ACC112 (cell line): Measurements from ENCODE around the gene MYL9.

Experiments
- H2AFZ ChIP-seq: fragments of 200-600 bp; sonication (generic); one replicate; pipeline ENCODE4 v1.6.0; 2017; ENCODE audit warnings: antibody characterized with exemption, low read length; ENCODE audit not compliant: unreplicated experiment
- H3K27ac ChIP-seq: fragments of 200-600 bp; sonication (generic); 2 replicates; pipeline ENCODE4 v1.5.1; 2014; ENCODE audit warnings: low read depth, mild to moderate bottlenecking, antibody characterized with exemption, low read length, moderate library complexity
- H3K27me3 ChIP-seq: fragments of 200-600 bp; sonication (generic); 2 replicates; pipeline ENCODE4 v1.6.1; 2014; ENCODE audit warnings: mild to moderate bottlenecking, antibody characterized with exemption, low read length, moderate library complexity, mixed read lengths; ENCODE audit not compliant: insufficient read depth
- H3K36me3 ChIP-seq: fragments of 200-600 bp; sonication (generic); 2 replicates; pipeline ENCODE4 v1.6.1; 2016; ENCODE audit warnings: mild to moderate bottlenecking, antibody characterized with exemption, low read length, moderate library complexity, mixed read lengths; ENCODE audit not compliant: insufficient read depth
- H3K4me1 ChIP-seq: fragments of 200-600 bp; sonication (generic); one replicate; pipeline ENCODE4 v1.6.1; 2016; ENCODE audit warnings: low read length, mixed read lengths; ENCODE audit not compliant: insufficient read depth, unreplicated experiment, control insufficient read depth
- H3K4me3 ChIP-seq: fragments of 200-600 bp; sonication (generic); 2 replicates; pipeline ENCODE4 v1.5.1; 2014; ENCODE audit warnings: mild to moderate bottlenecking, low read depth, low read length
- H3K79me2 ChIP-seq: fragments of 200-600 bp; sonication (generic); one replicate; pipeline ENCODE4 v1.6.0; 2016; ENCODE audit warnings: low read length; ENCODE audit not compliant: control insufficient read depth, unreplicated experiment, insufficient read depth

The MYL9 gene

GRCh38 chr20:36572701-36573102, 31.4 kb downstream of the MYL9 start:
- H3K27me3 ChIP-seq: no peaks in the 10 kb centered on the region
- H3K79me2 ChIP-seq: peaks cover 9% of the 10 kb centered on the region
- no peak overlapping the region for H3K27ac ChIP-seq
- H2AFZ ChIP-seq: peak overlapping the region; percentile 44
- H3K36me3 ChIP-seq: no peaks in the 10 kb centered on the region
- peaks cover 4% of the 10 kb centered on the region for H3K4me1 ChIP-seq
- H3K4me3 ChIP-seq: peak overlapping the region; percentile 85

DNA sequence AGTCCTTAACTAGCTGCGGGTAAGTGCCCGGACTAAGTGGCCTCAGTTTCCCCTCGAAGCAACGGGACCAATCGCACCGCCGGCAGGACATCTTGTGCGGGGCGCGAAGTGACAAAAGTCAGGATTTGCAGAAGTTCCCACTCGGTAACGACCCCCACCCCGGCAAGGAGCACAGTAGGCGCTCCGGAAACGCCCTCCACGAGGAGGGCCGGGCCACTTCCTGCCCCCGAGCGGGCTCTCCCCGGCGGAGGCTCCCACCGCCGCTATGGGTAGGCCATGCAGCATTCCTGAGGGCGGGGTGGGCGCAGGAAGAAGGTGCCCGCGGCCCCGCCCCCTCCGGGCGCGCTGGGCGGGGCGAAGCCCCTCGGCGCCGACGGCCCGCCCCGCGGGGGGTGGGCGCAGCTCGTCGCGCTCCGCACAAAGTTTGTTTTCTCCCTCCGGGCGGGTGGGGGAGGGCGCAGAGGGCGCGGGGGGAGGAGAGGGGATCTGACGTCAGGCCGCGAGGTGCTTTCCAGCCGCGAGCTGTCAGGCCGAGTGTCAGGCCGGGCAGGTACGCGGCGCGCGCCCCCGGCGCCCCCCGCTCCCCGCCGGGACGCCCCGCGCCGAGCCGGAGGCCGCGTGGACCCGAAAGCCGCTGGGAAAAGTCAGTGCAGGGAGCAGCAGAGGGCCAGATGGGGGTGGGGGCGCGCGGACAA, 31.9 kb downstream of the MYL9 start, which contains the start of gene TGIF2:
Gene TGIF2, plus strand, starts transcription at position 495 of the 695 bp plus-strand sequence. CDS start 5,178 bp downstream, outside the sequence.
- Histone ChIP-seq H3K27me3 (no peaks in the 10 kb centered on the region), H3K27ac (no peak within 1 kb of the TSS; the same call in 1 of the 2 replicates), H2AFZ (peak within 1 kb of the TSS; percentile 82), H3K79me2 (peaks cover 9% of the 10 kb centered on the region), H3K4me3 (peak within 1 kb of the TSS; percentile 85), H3K4me1 (peaks cover 4% of the 10 kb centered on the region), H3K36me3 (no peaks in the 10 kb centered on the region)

DNA sequence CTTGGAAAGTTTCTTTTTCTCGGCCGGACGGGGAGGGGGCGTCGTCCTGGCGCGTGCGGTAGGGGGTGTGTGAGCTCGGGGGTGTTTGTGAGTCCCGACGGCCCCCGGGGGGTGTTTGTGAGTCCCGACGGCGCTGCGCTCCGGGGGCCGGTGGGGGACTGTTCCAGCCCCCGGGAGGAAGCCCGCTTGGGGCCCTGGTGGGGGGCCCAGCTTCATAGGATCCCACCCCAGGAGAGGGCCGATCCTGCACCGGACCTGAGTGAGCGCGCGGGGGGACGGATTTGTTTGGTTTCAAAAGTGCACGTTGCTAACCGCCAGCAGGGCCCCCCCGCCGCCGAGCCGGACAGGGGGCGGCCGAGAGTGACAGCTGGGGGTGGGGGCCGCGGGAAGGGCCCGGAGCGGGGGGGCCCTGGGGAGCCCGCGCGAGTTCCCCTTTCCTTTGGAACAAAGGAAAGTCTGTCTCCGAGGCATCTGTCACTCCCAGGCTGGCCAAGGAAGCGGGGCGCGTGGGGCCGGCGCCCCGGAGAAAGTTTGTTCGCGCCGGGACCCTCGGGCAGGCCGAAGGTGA, 32.6 kb downstream of the MYL9 start:
- Histone ChIP-seq H3K4me1 (peaks cover 4% of the 10 kb centered on the region), H3K79me2 (peaks cover 9% of the 10 kb centered on the region), H3K4me3 (peak overlapping the region; percentile 85), H3K27ac (no peak overlapping the region; the same call in 1 of the 2 replicates), H3K36me3 (no peaks in the 10 kb centered on the region), H3K27me3 (no peaks in the 10 kb centered on the region), H2AFZ (peak overlapping the region; percentile 82)

- Histone ChIP-seq H3K4me3 (peak overlapping the region; percentile 85), H3K4me1 (peaks cover 4% of the 10 kb centered on the region), H3K27ac (no peak overlapping the region), H2AFZ (peak overlapping the region; percentile 66), H3K27me3 (no peaks in the 10 kb centered on the region), H3K36me3 (no peaks in the 10 kb centered on the region), H3K79me2 (peaks cover 9% of the 10 kb centered on the region)
Measured at GRCh38 chr20:36574366-36575135, 33.2 kb downstream of the MYL9 start.

DNA sequence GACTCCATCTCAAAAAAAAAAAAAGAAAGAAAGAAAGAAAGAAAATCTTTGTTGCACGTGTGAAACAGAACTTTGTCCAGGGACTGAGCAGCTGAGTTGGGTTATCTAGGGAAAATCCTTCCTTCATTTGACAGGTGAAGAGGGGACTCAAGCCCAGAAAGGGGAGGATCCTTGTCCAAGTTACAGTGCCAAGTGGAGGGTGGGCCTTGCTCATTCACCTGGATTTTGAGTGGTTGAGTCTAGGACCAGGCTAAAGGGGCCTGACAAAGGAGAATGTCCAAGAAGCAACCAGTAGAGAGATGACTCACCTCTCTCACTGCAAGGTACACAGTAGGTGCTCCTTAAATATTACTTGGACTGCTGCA, 34.7 kb downstream of the MYL9 start:
- peaks cover 9% of the 10 kb centered on the region for H3K79me2 ChIP-seq

GRCh38 chr20:36578356-36579041, 37.2 kb downstream of the MYL9 start:
- no peaks in the 10 kb centered on the region for H3K27me3 ChIP-seq
- no peaks in the 10 kb centered on the region for H3K4me1 ChIP-seq
- no peak overlapping the region for H2AFZ ChIP-seq
- H3K79me2 ChIP-seq: peaks cover 9% of the 10 kb centered on the region
- no peaks in the 10 kb centered on the region for H3K36me3 ChIP-seq
- no peak overlapping the region for H3K27ac ChIP-seq
- H3K4me3 ChIP-seq: no peak overlapping the region

More for the DNA sequence above, 34.7 kb downstream of the MYL9 start:
- Histone ChIP-seq H3K4me1 (peaks cover 4% of the 10 kb centered on the region), H3K27ac (no peak overlapping the region), H2AFZ (no peak overlapping the region), H3K27me3 (no peaks in the 10 kb centered on the region), H3K4me3 (no peak overlapping the region), H3K36me3 (no peaks in the 10 kb centered on the region)

DNA sequence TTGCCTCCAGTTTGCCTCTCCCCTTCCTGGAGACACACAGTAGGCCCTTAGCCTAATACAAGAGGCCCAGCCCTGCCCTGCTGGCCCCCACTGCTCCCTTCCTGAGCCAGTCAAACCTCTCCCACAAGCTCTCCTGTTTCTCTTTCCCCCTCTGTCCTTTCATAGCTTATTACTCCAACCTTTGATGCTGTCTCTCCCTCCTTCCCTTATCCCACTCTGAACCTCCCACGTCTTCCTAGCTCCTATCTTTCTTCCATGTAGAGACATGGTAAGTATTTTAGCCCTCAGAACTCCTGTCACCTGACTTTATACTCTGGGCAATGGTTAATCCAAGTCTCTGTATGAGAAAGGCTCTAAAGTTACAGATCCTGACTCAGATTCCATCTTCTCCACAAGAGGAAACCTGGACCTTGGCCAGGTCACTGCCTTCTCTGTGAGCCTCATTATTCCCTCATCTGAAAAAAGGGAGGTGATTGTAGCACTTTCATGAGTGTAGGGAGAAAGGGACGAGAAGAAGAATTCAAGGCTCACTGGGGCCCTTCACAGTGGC, 38.8 kb downstream of the MYL9 start:
- no peak overlapping the region for H3K27ac ChIP-seq
- H3K79me2 ChIP-seq: peaks cover 9% of the 10 kb centered on the region
- H3K27me3 ChIP-seq: no peaks in the 10 kb centered on the region
- no peak overlapping the region for H3K4me3 ChIP-seq
- H3K36me3 ChIP-seq: no peaks in the 10 kb centered on the region
- no peak overlapping the region for H2AFZ ChIP-seq
- no peaks in the 10 kb centered on the region for H3K4me1 ChIP-seq

GRCh38 chr20:36582322-36582721, 41.0 kb downstream of the MYL9 start:
- Histone ChIP-seq H3K36me3 (no peaks in the 10 kb centered on the region), H3K4me1 (peaks cover 6% of the 10 kb centered on the region)

GRCh38 chr20:36582821-36583220, 41.5 kb downstream of the MYL9 start:
- Histone ChIP-seq H3K27me3 (no peaks in the 10 kb centered on the region), H3K4me3 (no peak overlapping the region), H3K4me1 (peaks cover 6% of the 10 kb centered on the region), H2AFZ (no peak overlapping the region), H3K27ac (no peak overlapping the region), H3K79me2 (no peaks in the 10 kb centered on the region), H3K36me3 (no peaks in the 10 kb centered on the region)

More at GRCh38 chr20:36582322-36582721, 41.0 kb downstream of the MYL9 start:
- H3K27ac ChIP-seq: no peak overlapping the region
- H3K79me2 ChIP-seq: no peaks in the 10 kb centered on the region
- no peaks in the 10 kb centered on the region for H3K27me3 ChIP-seq
- H3K4me3 ChIP-seq: no peak overlapping the region
- H2AFZ ChIP-seq: no peak overlapping the region

DNA sequence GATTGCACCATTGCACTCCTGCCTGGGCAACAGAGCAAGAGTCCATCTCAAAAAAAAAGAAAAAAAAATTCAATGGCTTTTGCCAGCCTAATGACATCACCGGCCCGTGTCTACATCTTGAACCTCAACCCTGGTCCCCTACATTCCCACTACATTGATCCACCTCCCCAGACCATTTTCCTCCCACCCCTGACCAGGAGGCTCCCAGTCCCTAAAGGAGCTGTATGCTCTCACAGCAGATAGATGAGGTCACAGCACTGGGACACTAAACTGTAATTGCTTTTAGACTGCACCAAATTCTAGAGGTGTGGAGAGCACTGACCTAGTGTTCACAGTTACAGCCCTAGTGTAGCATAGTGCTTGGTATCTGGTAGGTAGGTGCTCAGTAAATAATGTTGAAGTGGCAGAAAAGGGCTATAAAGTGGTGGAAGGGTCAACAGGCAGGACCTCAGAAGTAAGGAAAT, 42.7 kb downstream of the MYL9 start:
- Histone ChIP-seq H3K4me3 (no peak overlapping the region), H3K36me3 (no peaks in the 10 kb centered on the region), H3K27me3 (no peaks in the 10 kb centered on the region), H2AFZ (no peak overlapping the region), H3K27ac (no peak overlapping the region), H3K79me2 (no peaks in the 10 kb centered on the region), H3K4me1 (peaks cover 6% of the 10 kb centered on the region)
